Putamen (tissue), 1 donor: ENCODE results near the gene MID1.

Source experiments
- DNase-seq: peaks from one replicate; pipeline ENCODE4 v3.0.0-alpha.2; 2016; ENCODE audit warnings: low spot score

MID1 gene

DNA sequence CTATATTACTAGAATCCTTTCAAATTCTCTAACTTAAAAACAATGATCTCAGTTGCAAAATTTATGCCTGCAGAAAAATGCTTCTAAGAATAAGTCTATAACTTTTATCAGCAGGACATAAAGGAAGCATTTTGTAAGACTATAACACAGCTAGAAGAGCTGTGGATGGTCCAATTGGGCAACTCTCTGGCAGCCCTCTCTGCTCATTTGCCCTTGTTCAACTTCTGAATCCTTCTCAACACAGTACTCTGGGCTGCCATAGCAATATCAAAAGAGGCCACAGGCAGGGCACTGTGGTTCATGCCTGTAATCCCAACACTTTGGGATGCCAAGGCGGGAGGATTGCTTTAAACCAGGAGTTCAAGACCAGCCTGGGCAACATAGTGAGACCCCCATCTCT is 88.5 kb downstream of the MID1 start:
- DNase-seq: no peak

DNA sequence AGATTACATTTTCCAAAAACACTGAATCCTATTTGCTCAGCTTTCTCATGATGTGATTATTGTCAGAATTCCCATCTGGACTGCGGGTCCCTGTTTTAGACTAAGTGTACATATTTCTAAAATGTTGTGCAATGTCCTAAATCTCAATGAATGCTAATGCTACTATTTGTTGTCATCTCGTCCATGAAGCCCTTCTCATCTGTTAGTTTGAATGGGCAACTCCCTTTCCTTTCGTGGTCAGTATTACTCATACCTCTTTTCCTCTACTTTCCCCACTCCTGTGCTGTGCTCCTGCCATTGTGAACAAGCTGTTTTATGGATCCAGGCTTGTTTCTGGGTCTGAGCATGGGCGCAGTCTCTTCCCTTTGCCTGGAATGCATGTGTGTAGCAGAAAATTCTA is 91.0 kb downstream of the MID1 start:
- no peak for DNase-seq

DNA sequence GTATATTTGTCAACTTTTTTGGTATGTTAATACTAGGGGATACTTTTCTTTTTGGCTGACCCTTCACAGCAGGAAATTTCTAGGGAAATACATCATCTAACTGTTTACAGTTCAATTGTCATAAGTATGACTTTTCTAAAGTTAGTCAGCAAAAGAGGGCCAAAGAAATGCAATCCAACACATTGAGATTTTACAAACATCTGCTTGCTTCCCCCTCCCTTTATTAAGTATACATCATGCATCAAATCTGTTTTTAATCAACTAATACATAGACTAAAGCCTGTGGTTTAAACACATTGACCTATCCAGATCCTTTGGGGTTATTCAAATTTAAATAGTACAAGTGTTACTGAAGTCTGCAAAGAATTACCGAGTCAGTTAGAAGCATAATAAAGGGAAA is 93.9 kb downstream of the MID1 start:
- no peak for DNase-seq

DNA sequence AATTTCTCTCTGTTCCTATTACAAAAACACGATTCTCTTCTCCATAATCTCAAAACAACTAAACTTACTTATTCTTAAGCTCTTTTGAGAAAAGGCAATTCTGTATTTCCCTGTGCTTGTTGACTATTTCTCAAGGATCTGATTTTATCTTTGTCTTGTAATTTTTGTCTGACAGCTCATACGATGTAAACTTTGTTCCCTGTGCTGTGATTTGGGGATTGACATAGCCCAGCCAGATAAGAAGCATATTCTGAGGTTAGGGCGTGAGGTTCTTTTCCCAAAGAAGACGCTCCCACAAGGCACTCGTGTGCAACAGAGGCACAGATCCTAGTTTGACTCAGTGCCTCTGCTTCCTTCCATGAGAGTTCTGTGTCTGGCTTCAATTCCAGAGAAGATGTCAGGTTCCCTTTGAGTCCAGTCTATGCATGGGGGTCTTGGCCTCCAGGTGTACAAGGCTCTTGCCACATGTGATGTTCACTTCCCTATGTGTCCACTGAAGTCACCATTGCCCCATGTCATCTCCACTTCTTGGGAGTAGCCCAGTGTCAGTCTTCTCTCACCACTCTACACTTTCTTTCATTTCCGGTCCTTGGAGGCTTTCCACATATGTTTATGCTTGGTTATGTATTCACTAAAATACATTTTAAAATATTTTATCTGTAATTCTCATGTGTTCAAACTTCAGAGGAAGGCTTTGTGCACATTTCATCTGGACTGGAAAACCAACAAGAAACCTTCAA is 94.8 kb downstream of the MID1 start:
- no peak for DNase-seq

DNA sequence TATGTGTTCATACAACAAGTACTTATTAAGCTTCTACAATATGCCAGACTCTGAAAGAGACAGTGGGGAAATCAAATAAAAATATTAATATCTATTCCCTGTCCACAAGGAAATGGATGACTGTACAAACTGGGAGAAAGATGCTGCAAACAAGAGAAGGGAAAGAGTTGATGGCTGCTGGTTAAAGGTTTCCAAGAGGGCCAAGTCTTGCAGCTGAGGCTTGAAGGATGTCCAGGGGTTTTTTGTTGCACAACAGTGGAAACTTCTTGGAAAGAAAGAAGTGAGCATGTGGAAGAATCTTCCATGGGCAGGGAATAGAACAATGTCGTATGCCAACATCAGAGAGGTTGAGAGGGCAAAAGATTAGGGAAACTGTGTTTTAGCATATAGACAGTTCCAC is 95.8 kb downstream of the MID1 start:
- DNase-seq: no peak

DNA sequence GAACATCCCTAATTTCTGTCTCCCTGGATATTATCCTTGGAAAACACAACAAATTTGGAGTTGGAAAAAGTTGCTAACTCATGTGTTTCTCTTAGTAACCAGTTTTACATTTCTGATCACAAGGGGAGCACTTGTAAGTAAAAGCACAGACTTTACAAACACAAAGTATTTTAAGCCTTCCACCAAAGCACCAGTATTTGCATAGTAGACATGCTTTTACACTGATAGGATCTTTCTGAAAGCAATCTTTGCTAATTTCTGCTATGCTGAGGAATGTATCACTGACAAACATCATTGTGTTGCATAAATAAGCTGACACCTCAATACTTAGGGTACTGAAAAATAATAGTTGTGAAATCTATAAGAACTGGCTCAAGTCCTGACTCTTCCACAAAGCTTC is 100.6 kb downstream of the MID1 start:
- no peak for DNase-seq

DNA sequence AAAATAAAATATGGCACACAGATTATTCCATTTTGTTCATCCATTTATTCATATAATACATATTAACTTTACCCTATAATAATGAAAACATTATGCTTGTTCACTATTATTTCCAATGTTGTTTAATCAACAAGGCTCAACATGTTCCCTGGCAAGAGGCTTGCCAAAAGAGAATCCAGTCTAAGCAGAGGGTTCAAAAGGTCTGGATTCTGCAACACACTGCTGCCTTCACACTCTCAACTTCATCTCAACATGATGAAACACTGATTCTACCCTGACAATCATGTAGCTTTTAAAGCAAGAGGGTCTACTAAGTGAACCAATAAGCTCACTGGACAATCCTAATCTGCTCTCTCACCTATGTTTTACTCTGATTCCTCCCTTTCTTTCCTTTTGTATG is 101.1 kb downstream of the MID1 start:
- no peak for DNase-seq

DNA sequence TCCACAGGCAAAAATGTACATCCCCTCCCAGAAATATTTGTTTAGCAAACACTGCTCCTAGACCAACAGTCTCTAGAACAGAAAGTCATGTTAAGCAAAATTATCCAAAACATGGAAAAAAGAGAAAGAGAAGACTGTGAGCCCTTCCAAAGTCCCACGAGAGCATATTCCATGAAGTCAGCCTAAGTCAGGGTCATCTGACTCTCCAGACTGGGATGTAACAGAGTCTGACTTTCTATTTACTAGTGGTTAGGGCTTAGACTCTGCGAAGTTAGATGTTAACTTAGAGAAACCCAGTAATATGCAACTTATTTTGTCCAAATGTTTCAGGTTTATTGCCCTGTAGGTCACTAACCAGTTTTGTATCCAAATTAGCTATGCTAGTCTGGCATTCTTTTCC is 102.3 kb downstream of the MID1 start:
- DNase-seq: no peak

DNA sequence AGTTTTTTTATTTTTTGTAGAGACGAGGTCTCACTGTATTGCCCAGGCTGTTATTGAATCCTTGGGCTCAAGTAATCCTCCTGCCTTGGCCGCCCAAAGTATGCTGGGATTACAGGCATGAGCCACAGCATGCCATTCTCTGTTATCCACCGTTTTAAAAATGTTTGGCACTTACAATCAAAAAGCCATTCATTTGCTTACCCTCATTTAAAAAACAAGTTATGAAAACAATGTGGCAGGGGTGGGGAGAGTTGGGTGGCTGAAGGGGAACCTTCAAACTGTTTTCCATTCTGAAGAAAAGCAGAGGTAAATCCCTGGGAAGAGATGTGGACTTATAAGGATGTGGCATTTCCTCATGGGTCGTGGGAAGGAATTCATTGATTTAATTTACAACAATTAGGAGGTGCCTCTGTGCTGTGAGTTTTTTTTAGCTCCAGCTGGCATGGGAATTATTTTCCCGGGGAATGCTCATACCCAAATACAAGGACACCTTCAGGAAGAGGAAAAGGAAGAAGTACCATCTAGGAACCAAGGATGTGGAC is 103.5 kb downstream of the MID1 start:
- no peak for DNase-seq

DNA sequence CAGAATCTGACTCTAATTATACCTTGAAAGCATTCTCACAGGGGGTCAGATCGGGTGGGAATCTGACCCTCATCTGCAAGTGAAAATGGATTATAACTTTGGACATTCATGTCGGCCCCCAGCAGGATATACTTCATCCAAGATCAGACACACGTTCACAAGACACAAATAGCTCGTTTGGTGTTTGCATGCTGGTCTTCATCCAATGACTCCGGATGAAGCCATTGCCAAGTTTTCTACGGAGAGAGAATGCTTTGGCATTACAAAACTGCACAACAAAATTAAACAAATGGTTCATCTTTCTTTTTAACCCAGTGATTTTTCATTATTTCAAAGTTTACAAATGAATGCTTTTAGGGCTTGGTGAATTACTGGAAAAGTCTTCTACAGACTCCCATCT is 105.5 kb downstream of the MID1 start:
- DNase-seq: no peak

DNA sequence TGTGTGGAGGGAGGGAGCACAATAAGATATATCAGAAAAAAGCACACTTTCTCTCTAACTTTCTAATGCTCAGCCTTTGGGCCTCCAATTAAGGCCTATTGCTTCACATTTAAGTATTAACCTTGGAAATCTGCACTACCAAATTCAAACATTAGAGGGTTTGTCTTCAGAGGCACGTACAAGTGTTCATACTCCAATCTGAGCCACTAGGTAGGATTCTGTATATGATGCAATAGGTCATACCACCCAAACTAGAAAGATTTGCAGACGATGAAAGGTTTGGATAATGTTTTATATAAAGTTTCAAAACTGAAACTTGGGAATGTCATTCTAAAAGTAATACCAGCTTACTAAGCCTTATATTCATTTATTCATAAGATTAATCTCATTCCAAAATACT is 106.4 kb downstream of the MID1 start:
- DNase-seq: no peak

DNA sequence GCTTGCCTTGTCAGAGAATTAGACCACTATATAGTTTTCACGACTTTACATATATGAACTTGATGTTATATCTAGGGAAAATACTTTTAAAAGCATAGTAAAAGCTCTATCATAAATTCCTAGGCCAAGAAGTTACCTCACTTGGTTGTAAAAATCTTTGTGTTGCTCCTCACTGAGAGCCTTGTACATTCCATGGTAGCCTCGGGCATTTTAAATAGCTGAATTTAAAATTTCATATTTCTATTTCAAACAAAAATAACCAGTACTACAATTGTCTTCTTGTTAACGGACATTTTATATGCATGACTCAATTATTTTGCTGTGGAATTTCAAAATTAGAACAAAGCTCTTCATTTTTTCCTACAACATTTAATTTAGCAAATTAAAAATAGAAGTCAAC is 107.6 kb downstream of the MID1 start:
- DNase-seq: no peak

DNA sequence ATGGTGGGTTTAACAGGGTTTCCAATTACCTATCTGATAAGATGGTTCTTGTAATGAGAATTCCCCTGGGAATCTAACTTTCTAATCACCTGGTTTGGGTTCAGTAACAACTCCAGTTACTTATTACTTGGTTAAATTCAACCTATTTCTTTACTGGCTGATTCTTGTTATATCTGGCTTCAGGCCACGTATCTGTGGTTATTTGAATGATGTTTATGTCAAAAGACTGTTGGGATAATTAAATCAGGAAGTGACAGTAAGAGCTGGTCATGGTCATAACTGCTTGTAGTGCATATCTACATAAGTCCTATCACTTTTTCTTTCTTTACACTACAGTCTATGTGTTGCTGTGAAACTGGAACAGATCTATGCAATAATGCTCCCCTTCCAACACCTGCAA is 108.1 kb downstream of the MID1 start:
- no peak for DNase-seq

DNA sequence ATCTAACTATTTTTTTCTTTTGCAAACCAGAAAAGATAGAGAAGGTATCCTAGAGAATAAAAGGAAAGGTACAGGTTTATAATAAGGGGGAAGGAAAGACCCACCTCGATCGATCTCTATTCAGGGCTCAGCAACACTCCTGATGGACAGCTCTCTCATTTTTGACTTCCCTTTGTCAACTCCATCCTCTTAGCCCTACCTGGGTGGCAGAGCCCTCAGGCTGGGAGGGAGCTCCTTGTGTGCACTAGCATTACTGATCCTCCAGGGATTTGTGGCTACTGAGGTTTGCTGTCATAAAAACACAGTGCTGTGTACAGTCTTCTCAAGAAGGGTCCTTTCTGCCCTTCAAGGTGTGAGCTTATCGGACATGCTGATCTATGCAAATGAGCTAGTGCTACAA is 111.0 kb downstream of the MID1 start:
- no peak for DNase-seq

DNA sequence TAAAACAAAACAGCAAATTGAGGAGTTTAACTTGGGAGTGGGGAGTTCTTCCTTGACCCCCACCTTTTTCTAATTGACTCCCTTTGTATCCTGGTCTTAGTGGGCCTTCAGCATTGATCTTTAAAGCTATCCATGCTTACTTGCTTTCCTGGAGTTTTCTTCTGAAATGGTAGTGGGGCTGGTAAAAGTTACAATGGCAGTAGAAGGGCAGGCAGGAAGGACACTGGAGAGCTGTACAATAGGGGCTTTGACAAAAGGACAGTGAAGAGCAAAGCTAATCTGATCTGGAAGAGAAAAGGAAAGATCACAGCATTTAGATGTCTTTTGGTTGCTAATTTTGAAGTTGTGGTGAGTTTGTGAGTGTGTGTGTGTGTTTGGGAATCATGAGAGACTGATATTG is 111.5 kb downstream of the MID1 start:
- no peak for DNase-seq

DNA sequence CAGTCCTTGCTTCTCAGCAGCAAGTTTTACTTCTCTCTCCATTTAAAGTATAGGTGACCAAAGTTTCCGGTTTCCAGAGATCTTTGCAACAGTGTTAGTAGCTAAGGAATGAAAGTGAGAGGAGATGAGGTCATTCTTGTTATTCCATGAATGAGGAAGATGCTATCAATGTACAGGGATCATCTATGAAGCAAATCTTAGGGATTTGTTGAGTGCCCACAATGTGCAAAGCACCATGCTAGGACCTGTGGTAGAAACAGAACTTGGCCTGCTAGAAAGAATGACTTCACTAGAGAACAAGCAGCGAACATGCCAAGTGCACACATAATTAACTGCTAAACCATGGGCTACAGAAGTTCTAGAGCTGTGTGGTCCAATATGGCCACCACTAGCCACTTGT is 112.5 kb downstream of the MID1 start:
- DNase-seq: no peak

DNA sequence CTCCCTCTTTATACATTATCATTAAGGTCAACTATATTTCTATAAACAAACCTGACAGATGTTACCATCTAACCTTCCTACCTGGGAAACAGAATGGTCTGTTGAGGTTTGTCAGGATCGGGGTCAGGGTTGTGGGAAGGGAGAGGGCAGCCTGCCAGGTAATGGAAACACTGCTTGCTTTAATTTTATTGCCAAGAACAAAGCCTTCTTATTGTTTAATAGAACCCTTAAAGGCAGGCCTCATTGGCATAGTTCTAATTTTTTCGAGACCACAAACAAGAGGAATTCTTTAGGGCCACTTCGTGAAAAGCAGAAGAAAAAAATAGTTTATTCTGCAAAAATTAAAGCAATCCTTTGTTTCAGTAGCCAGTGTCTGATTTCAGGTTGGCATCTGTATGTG is 113.2 kb downstream of the MID1 start:
- no peak for DNase-seq

DNA sequence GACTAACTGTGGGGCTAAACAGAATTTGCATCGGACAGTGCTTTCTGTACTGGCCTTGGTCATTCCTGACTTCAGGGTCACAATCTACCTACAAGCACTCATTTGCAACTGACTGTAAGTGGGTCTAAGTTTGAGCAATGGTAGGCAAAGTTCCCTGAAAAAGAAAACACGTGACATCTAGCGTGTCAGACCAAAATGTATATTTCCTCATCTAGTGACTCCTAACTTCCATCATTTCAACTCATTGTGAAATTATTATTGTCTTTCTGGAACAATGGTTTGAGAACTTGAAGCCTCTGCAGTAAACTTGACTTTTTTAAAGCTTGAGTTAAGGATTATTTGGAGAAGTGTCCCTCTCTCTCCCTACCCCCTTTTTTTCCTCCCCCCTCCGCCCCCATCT is 113.6 kb downstream of the MID1 start:
- DNase-seq: no peak

DNA sequence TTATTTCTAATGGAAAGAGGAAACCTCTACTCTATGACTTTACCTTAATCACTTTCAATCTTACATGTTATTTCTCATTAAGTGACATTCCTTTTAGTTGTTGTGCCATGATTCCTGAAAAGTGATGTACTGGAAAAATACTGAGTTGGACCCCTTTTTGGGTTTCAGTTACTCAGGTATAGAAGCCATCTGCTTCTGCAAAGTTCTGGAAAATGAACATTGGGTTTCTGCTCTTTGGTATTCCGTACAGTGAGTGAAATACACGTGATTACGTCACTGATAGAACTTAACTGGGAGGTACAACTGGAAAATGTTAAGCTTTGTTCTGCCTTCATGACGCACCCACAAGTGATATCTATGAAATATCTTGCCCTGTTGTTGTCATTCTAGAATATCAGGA is 114.7 kb downstream of the MID1 start:
- no peak for DNase-seq

DNA sequence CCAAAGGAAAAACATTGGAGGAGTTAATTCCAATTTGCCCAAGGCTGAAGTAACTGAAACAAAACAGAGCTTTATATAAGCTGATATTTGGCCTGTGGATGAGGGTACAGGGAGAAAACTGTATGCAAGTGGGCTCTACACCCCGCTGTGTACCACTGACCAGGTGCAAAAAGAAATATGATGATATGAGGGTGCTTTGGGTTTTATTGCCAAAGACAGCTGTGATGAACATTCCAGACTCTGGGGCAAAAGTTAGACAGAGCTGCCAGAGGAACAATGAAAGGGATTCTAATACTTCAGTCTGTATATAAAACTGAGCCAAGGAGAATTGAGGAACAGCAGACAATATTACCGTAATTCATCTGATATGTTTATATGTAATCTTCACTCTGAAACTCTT is 117.4 kb downstream of the MID1 start:
- DNase-seq: no peak

DNA sequence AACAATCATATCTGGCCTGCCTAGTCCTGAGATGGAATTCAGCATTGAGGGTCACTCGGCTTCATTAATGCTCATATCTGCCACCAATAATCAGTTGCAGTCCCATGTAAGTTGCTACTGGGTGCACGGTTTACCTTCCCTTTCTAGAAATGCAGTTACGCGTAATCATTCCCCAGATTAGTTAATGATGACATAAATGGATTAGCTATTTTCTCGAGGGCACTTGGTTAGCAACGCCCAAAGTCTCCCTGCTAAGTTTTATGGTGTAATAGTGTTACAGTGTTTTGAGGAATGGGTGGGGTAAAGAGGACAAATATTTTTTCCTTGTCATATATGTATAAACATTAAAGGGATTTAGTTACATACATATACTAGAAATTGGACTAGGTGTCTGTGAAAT is 118.8 kb downstream of the MID1 start:
- no peak for DNase-seq

DNA sequence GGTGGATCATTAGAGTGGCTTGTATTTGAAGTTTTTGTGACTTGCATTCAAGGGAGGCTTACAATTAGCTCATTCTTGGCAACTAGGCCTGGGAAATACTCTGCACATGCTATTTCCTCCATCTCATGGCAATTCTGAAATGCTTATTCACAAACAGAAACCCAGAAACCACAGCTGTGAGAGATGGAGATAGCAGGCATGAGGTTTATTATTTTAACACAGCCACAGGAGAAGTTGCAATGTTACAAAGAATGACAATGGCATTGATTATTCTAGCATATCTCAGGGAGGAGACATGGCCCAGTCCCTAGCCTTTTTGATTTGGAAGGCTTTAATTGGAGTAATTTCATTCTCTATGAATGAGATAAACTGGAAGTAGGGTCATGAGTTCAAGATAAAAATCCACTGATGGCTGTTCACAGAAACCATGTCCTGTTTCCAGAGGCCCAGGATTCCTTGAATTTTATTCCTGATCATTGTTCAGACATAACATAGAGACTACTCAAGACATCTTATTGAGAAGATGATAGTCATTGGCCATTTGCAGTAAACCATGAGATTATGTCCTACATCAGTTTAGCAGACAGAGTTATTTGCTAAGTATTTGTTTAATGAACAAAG is 123.9 kb downstream of the MID1 start:
- no peak for DNase-seq

DNA sequence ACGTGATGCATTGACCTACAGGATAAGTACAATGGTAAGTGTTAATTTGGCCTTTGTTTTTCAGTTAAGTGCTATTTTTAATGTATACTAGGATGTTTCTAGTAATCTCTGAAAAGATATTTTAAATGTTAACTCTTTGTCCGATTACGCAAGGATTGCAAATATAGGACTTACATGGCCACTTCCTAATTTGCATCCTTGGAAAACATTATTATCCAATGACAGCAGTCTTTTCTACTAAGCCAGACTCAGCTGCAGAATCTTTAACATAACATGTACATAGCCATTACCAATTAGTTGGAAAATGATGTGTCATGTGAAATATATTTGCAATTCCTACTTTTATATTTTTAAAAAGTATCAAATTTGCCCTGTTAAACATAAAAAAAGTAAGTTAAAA is 124.7 kb downstream of the MID1 start:
- DNase-seq: no peak

DNA sequence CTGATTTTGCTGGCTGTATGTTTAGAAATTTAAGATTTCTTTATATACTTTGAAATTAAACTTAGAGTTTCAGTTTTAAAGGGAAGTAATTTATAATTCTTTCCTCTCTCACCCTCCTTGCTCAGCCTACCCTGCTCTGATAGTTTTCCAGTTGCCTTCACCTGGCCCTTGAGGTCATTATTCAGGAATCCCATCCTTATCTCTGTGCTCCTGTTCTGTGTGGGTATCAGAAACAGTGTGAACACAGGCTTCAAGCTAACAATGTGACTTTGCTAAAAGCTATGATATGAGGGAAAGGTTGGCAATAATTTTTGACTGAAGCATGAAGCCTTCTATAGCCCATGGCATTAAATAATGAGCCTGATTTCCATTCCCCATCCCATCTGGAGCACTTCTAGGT is 128.1 kb downstream of the MID1 start:
- no peak for DNase-seq
